MM.1S (cell line): ENCODE measurements around the gene ZSCAN29.

Experiments used
- DNase-seq: peaks from one replicate; pipeline ENCODE4 v3.0.0-alpha.2; 2015
- H2AFZ ChIP-seq: fragments of 300-600 bp; sonication (generic); 2 replicates; pipeline ENCODE4 v1.6.0; 2016; ENCODE audit warnings: antibody characterized with exemption, low read length
- H3F3A ChIP-seq: fragments of 300-600 bp; sonication (generic); 2 replicates; pipeline ENCODE4 v1.6.1; 2016; ENCODE audit warnings: mild to moderate bottlenecking, antibody characterized with exemption, low read length, moderate library complexity, mixed read lengths; ENCODE audit not compliant: insufficient read depth
- H3K27ac ChIP-seq: fragments of 300-600 bp; sonication (generic); 2 replicates; pipeline ENCODE4 v1.5.1; 2016; ENCODE audit warnings: mild to moderate bottlenecking, low read length
- H3K27me3 ChIP-seq: fragments of 300-600 bp; sonication (generic); replicated peaks from 2 replicates; pipeline ENCODE4 v1.6.0; 2016; ENCODE audit warnings: low read length; ENCODE audit not compliant: insufficient read depth
- H3K36me3 ChIP-seq: fragments of 300-600 bp; sonication (generic); replicated peaks from 2 replicates; pipeline ENCODE4 v1.6.1; 2016; ENCODE audit warnings: mild to moderate bottlenecking, low read length, mixed read lengths; ENCODE audit not compliant: insufficient read depth
- H3K4me1 ChIP-seq: fragments of 300-600 bp; sonication (generic); 2 replicates; pipeline ENCODE4 v1.6.1; 2016; ENCODE audit warnings: low read length, mixed read lengths
- H3K4me2 ChIP-seq: fragments of 300-600 bp; sonication (generic); 2 replicates; pipeline ENCODE4 v1.6.0; 2016; ENCODE audit warnings: low read depth, low read length
- H3K4me3 ChIP-seq: fragments of 300-600 bp; sonication (generic); 2 replicates; pipeline ENCODE4 v1.5.1; 2016; ENCODE audit warnings: low read length, mixed read lengths
- H3K79me2 ChIP-seq: fragments of 300-600 bp; sonication (generic); 2 replicates; pipeline ENCODE4 v1.6.1; 2016; ENCODE audit warnings: mixed run types, low read length, mixed read lengths
- H3K9ac ChIP-seq: fragments of 300-600 bp; sonication (generic); 2 replicates; pipeline ENCODE4 v1.6.1; 2016; ENCODE audit warnings: low read length, mixed read lengths
- H3K9me2 ChIP-seq: fragments of 300-600 bp; sonication (generic); replicated peaks from 2 replicates; pipeline ENCODE4 v1.6.1; 2016; ENCODE audit warnings: mild to moderate bottlenecking, low read length, mixed read lengths; ENCODE audit not compliant: insufficient read depth
- H3K9me3 ChIP-seq: fragments of 300-600 bp; sonication (generic); replicated peaks from 2 replicates; pipeline ENCODE4 v1.6.1; 2016; ENCODE audit warnings: mild to moderate bottlenecking, low read length, mixed read lengths; ENCODE audit not compliant: insufficient read depth
- H4K20me1 ChIP-seq: fragments of 300-600 bp; sonication (generic); 2 replicates; pipeline ENCODE4 v1.6.1; 2016; ENCODE audit warnings: mild to moderate bottlenecking, low read length, moderate library complexity, mixed read lengths; ENCODE audit not compliant: insufficient read depth
- EZH2 ChIP-seq: fragments of 300-600 bp; sonication (generic); optimal IDR thresholded peaks from 2 replicates; pipeline ENCODE3; 2017; ENCODE audit warnings: low read depth, mild to moderate bottlenecking, antibody characterized with exemption, low read length, mixed read lengths
- EZH2phosphoT487 ChIP-seq: fragments of 300-600 bp; sonication (generic); IDR thresholded peaks from 2 replicates; pipeline ENCODE4 v1.6.1; 2018; ENCODE audit warnings: antibody characterized with exemption, low read length
- TF ChIP-seq, protein P1 (sequence below): fragments of 300-600 bp; sonication (generic); IDR thresholded peaks from 2 replicates; pipeline ENCODE4 v1.5.1; 2016; ENCODE audit warnings: antibody characterized with exemption, low read length, mixed read lengths

Gene ZSCAN29

GRCh38 chr15:43352693-43353382 is 18.0 kb downstream of the ZSCAN29 start:
- H3F3A ChIP-seq: no peaks in the 10 kb centered on the region
- no peak overlapping the region for H3K9ac ChIP-seq
- no peak for DNase-seq
- no peaks in the 10 kb centered on the region for H3K9me2 ChIP-seq
- no peaks in the 10 kb centered on the region for H3K9me3 ChIP-seq
- no peak overlapping the region for H2AFZ ChIP-seq
- H3K79me2 ChIP-seq: no peaks in the 10 kb centered on the region
- H3K4me2 ChIP-seq: no peak overlapping the region
- H4K20me1 ChIP-seq: no peaks in the 10 kb centered on the region
- no peaks in the 10 kb centered on the region for H3K4me1 ChIP-seq
- H3K27ac ChIP-seq: no peak overlapping the region
- H3K4me3 ChIP-seq: no peak overlapping the region
- H3K27me3 ChIP-seq: no peaks in the 10 kb centered on the region
- no peaks in the 10 kb centered on the region for H3K36me3 ChIP-seq
- TF ChIP-seq EZH2phosphoT487 (no peak), EZH2 (no peak)
- TF ChIP-seq, protein P1, sequence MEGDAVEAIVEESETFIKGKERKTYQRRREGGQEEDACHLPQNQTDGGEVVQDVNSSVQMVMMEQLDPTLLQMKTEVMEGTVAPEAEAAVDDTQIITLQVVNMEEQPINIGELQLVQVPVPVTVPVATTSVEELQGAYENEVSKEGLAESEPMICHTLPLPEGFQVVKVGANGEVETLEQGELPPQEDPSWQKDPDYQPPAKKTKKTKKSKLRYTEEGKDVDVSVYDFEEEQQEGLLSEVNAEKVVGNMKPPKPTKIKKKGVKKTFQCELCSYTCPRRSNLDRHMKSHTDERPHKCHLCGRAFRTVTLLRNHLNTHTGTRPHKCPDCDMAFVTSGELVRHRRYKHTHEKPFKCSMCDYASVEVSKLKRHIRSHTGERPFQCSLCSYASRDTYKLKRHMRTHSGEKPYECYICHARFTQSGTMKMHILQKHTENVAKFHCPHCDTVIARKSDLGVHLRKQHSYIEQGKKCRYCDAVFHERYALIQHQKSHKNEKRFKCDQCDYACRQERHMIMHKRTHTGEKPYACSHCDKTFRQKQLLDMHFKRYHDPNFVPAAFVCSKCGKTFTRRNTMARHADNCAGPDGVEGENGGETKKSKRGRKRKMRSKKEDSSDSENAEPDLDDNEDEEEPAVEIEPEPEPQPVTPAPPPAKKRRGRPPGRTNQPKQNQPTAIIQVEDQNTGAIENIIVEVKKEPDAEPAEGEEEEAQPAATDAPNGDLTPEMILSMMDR: no peak

- no peak for DNase-seq
- Histone ChIP-seq H3K4me2 (no peak overlapping the region), H3K9me3 (no peaks in the 10 kb centered on the region), H2AFZ (no peak overlapping the region), H3K27me3 (no peaks in the 10 kb centered on the region), H3K4me1 (no peaks in the 10 kb centered on the region), H3K36me3 (no peaks in the 10 kb centered on the region), H4K20me1 (no peaks in the 10 kb centered on the region), H3K9me2 (no peaks in the 10 kb centered on the region), H3K4me3 (no peak overlapping the region), H3F3A (no peaks in the 10 kb centered on the region), H3K27ac (no peak overlapping the region), H3K9ac (no peak overlapping the region), H3K79me2 (no peaks in the 10 kb centered on the region)
- TF ChIP-seq, protein P1: no peak
These were observed 23.7 kb downstream of the ZSCAN29 start for GRCh38 chr15:43347114-43347513.

DNA sequence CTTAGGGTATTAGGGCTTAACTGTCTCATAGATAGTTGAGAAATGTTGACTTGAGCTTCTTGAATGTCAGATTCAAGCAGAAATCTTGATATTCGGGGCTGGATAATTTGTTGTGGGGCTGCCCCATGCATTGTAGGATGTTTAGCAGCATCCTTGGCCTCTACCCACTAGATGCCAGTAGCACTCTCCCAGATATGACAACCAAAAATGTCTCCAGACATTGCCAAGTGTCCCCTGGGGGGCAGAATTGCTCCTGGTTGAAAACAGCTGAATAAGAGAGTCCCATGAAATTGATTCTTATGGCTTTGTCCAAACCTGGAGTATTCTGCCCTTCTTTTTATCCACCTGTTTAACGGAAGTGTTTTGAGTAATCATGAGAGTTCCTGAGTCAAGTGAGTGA is 24.5 kb downstream of the ZSCAN29 start:
- no peak for DNase-seq
- Histone ChIP-seq H3K9ac (no peak overlapping the region), H3K79me2 (no peaks in the 10 kb centered on the region), H4K20me1 (no peaks in the 10 kb centered on the region), H3F3A (no peaks in the 10 kb centered on the region), H3K4me3 (no peak overlapping the region), H3K36me3 (no peaks in the 10 kb centered on the region), H3K4me1 (no peaks in the 10 kb centered on the region), H3K27me3 (no peaks in the 10 kb centered on the region), H3K9me2 (no peaks in the 10 kb centered on the region), H3K9me3 (no peaks in the 10 kb centered on the region), H3K4me2 (no peak overlapping the region), H3K27ac (no peak overlapping the region), H2AFZ (no peak overlapping the region)
- TF ChIP-seq, protein P1: no peak
- TF ChIP-seq EZH2: no peak
